Measurements from ENCODE around the gene TPM2. TPM values are rescaled to one million over a fixed set of nuclear protein-coding genes. Genes with fewer than 3 reads are reported as not detected.

Gene TPM2
- polyA plus RNA-seq, 1 of the 3 experiments (the other 2 are of a cell fraction) = 620 TPM

GRCh38 chr9:35679766-35680330, 9.9 kb downstream of the TPM2 start:
- H3K79me2 ChIP-seq (ENCODE audit: insufficient read depth) = no peaks in the 10 kb centered on the region
- no peaks in the 10 kb centered on the region for H3K27me3 ChIP-seq (ENCODE audit: insufficient read depth)
- no peaks in the 10 kb centered on the region for H3K9me3 ChIP-seq
- 96% methylated on average over 8 of the region's 8 CpGs for WGBS (ENCODE audit: low lambda C conversion rate)
- POLR2A ChIA-PET = interaction anchor here (1.0 to 1.7 kb wide), 2 partner anchors 11 to 22 kb away, joined by 3 to 4 read pairs; partner anchors contain the start of genes CCDC107 and RMRP
- CTCF ChIA-PET = interaction anchor here (0.9 to 1.2 kb wide), 4 partner anchors 21 to 76 kb away, joined by 3 to 6 read pairs (median 4); partner anchors contain the start of genes CCDC107 and RMRP
- DNase-seq = no peak
- peaks cover 17 to 23% of the 10 kb centered on the region in 2 experiments for H3K36me3 ChIP-seq (replicated peaks in 1 of 2; ENCODE audit: control insufficient read depth in 1 of 2, insufficient read depth in 2 of 2, low read length in 1 of 2)
- H3K4me1 ChIP-seq (ENCODE audit: control insufficient read depth in 1 of 2, insufficient read depth in 2 of 2, low read depth in 1 of 2, low read length in 1 of 2) = peaks cover 4 to 7% of the 10 kb centered on the region in 2 experiments; a peak in 1 of 4 replicates
- no peak overlapping the region for H3K4me2 ChIP-seq
- TF ChIP-seq EZH2phosphoT487 (IDR thresholded peaks at IDR 0.05; ENCODE audit: borderline replicate concordance, low read depth) = no peak
- no peak for TF ChIP-seq CTCF (IDR thresholded peaks at IDR 0.05)
- no peak for TF ChIP-seq SIN3A (IDR thresholded peaks at IDR 0.05; ENCODE audit: borderline replicate concordance, low read depth, low read length)
- TF ChIP-seq, protein P1, sequence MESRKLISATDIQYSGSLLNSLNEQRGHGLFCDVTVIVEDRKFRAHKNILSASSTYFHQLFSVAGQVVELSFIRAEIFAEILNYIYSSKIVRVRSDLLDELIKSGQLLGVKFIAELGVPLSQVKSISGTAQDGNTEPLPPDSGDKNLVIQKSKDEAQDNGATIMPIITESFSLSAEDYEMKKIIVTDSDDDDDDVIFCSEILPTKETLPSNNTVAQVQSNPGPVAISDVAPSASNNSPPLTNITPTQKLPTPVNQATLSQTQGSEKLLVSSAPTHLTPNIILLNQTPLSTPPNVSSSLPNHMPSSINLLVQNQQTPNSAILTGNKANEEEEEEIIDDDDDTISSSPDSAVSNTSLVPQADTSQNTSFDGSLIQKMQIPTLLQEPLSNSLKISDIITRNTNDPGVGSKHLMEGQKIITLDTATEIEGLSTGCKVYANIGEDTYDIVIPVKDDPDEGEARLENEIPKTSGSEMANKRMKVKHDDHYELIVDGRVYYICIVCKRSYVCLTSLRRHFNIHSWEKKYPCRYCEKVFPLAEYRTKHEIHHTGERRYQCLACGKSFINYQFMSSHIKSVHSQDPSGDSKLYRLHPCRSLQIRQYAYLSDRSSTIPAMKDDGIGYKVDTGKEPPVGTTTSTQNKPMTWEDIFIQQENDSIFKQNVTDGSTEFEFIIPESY (IDR thresholded peaks at IDR 0.05; ENCODE audit: borderline replicate concordance, low read depth) = no peak
- TF ChIP-seq, protein P2, sequence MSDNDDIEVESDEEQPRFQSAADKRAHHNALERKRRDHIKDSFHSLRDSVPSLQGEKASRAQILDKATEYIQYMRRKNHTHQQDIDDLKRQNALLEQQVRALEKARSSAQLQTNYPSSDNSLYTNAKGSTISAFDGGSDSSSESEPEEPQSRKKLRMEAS (IDR thresholded peaks at IDR 0.05; ENCODE audit: low read depth) = no peak
- TF ChIP-seq FOXM1 (IDR thresholded peaks at IDR 0.05; ENCODE audit: low read depth) = no peak
- TF ChIP-seq, protein P3, sequence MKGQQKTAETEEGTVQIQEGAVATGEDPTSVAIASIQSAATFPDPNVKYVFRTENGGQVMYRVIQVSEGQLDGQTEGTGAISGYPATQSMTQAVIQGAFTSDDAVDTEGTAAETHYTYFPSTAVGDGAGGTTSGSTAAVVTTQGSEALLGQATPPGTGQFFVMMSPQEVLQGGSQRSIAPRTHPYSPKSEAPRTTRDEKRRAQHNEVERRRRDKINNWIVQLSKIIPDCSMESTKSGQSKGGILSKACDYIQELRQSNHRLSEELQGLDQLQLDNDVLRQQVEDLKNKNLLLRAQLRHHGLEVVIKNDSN (IDR thresholded peaks at IDR 0.05; ENCODE audit: borderline replicate concordance, low read depth) = no peak
- no peak for TF ChIP-seq POLR2AphosphoS5 (IDR thresholded peaks at IDR 0.05; ENCODE audit: low read depth, low read length)
- TF ChIP-seq RFX5 (IDR thresholded peaks at IDR 0.05; ENCODE audit: low read length) = no peak
- TF ChIP-seq, protein P4, sequence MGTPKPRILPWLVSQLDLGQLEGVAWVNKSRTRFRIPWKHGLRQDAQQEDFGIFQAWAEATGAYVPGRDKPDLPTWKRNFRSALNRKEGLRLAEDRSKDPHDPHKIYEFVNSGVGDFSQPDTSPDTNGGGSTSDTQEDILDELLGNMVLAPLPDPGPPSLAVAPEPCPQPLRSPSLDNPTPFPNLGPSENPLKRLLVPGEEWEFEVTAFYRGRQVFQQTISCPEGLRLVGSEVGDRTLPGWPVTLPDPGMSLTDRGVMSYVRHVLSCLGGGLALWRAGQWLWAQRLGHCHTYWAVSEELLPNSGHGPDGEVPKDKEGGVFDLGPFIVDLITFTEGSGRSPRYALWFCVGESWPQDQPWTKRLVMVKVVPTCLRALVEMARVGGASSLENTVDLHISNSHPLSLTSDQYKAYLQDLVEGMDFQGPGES (IDR thresholded peaks at IDR 0.05; ENCODE audit: low read depth, low read length) = no peak
- no peak for TF ChIP-seq RAD21 (IDR thresholded peaks at IDR 0.05; ENCODE audit: low read length)
- no peak for TF ChIP-seq RXRA (IDR thresholded peaks at IDR 0.05; ENCODE audit: borderline replicate concordance, low read depth)
- TF ChIP-seq GATA2 (CRISPR knock-in tag; IDR thresholded peaks at IDR 0.05) = no peak
- no peak for TF ChIP-seq NFIC (IDR thresholded peaks at IDR 0.05; ENCODE audit: borderline replicate concordance)
- TF ChIP-seq TCF12 (IDR thresholded peaks at IDR 0.05) = no peak
- no peak for TF ChIP-seq FOXJ3 (CRISPR knock-in tag; IDR thresholded peaks at IDR 0.05)
- no peak for TF ChIP-seq REST (IDR thresholded peaks at IDR 0.05; ENCODE audit: low read depth, low read length)
- TF ChIP-seq MEF2A (IDR thresholded peaks at IDR 0.05; ENCODE audit: borderline replicate concordance, low read depth) = no peak
- TF ChIP-seq YY1 (IDR thresholded peaks at IDR 0.05; ENCODE audit: low read depth) = no peak
- H2AFZ ChIP-seq (ENCODE audit: low read depth) = no peak overlapping the region
- H3K9me2 ChIP-seq = no peaks in the 10 kb centered on the region
- H3K27ac ChIP-seq (ENCODE audit: low read depth in 2 of 2, low read length in 1 of 2) = no peak overlapping the region
- H3F3A ChIP-seq (replicated peaks; ENCODE audit: insufficient read depth) = peaks cover 36% of the 10 kb centered on the region
- no peak overlapping the region for H3K4me3 ChIP-seq (ENCODE audit: low read depth in 2 of 2, low read length in 1 of 2)
- H4K20me1 ChIP-seq (ENCODE audit: insufficient read depth) = peaks cover 15% of the 10 kb centered on the region
- no peak overlapping the region for H3K9ac ChIP-seq

Data from SK-N-SH (cell line).